ENCODE measurements around the gene BMP8B.
"Not testable (repeated sequence)": the region's sequence is repeated elsewhere in the genome, so short reads cannot be mapped to it uniquely, and the experiment has no call there.

DNA sequence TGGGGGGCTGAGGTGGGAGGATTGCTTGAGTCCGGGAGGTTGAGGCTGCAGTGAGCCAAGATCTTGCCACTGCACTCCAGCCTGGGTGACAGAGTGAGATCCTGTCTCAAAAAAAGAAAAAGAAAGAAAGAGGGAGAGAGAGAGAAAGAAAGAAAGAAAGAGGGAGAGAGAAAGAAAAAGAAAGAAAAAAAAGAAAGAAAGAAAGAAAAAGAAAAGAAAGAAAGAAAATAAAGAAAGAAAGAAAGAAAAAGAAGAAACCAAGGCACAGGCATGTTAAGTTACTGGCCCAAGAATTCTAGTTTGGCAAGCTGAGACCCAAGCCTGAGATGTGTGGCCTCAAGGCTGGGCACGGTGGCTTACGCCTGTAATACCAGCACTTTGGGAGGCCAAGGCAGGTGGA, 34.8 kb upstream of the BMP8B start:
- TF ChIP-seq, protein P1, sequence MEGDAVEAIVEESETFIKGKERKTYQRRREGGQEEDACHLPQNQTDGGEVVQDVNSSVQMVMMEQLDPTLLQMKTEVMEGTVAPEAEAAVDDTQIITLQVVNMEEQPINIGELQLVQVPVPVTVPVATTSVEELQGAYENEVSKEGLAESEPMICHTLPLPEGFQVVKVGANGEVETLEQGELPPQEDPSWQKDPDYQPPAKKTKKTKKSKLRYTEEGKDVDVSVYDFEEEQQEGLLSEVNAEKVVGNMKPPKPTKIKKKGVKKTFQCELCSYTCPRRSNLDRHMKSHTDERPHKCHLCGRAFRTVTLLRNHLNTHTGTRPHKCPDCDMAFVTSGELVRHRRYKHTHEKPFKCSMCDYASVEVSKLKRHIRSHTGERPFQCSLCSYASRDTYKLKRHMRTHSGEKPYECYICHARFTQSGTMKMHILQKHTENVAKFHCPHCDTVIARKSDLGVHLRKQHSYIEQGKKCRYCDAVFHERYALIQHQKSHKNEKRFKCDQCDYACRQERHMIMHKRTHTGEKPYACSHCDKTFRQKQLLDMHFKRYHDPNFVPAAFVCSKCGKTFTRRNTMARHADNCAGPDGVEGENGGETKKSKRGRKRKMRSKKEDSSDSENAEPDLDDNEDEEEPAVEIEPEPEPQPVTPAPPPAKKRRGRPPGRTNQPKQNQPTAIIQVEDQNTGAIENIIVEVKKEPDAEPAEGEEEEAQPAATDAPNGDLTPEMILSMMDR (IDR thresholded peaks at IDR 0.05), result not testable (repeated sequence)
- TF ChIP-seq POLR2A (IDR thresholded peaks at IDR 0.05; ENCODE audit: low read depth), result not testable (repeated sequence)
